Measurements from ENCODE around the gene AMOTL2. TPM values are rescaled to one million over a fixed set of nuclear protein-coding genes. Genes with fewer than 3 reads are reported as not detected.

The AMOTL2 gene
- total and polyA plus RNA-seq, 10 of the 15 experiments (the other 5 are each of a cell fraction or from before 2014, with no cell fraction given): 0.20 to 0.33 TPM; not detected in 8

DNA sequence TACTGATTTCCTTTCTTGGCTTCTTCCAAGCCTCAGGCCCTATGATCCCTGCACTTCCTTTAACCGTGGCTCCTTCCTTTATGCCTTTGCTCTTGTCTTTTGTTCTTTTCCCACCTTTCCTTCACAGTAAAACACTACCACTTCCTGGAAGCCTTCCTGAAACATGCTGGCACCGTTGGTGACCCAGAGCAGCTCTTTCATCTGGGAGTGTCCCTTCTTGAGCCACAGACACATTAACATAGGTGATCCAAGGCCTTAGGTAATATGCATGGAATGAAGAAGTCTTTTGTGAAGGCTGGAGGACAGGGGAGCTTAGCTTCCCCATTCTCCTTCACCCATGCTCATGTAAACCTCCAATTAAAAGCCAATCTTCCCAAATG lies 39.4 kb downstream of the AMOTL2 start:
- Histone ChIP-seq H3K9ac (ENCODE audit: control insufficient read depth, insufficient read depth, low read length) (no peak overlapping the region), H3K4me2 (ENCODE audit: control insufficient read depth, insufficient read depth) (no peak overlapping the region), H3K79me2 (ENCODE audit: control insufficient read depth, insufficient read depth, low read length) (no peaks in the 10 kb centered on the region), H2AFZ (ENCODE audit: control insufficient read depth, low read depth, low read length) (no peak overlapping the region), H4K20me1 (ENCODE audit: control insufficient read depth, insufficient read depth) (no peaks in the 10 kb centered on the region), H3K4me3 (no peak overlapping the region), H3K27ac (ENCODE audit: control insufficient read depth, insufficient read depth) (no peak overlapping the region), H3K9me3 (replicated peaks; ENCODE audit: control insufficient read depth, insufficient read depth, low read length) (no peaks in the 10 kb centered on the region), H3K36me3 (ENCODE audit: control insufficient read depth in 2 of 2, insufficient read depth in 2 of 2, low read length in 1 of 2) (no peaks in the 10 kb centered on the region), H3K4me1 (ENCODE audit: control insufficient read depth, insufficient read depth, low read length) (no peaks in the 10 kb centered on the region), H3K27me3 (replicated peaks in 1 of 2; ENCODE audit: control insufficient read depth in 2 of 2, insufficient read depth in 2 of 2, low read length in 1 of 2) (no peaks in the 10 kb centered on the region; a peak in 2 of 4 replicates)
- ChIA-PET CTCF (no interaction called here), RAD21 (ENCODE audit: unreplicated experiment) (no interaction called here), SMC1A (ENCODE audit: uncharacterized antibody, unreplicated experiment) (no interaction called here), POLR2A (no interaction called here)
- intact Hi-C loops (cut with micrococcal nuclease; ENCODE audit: unreplicated experiment) (no loop called here), in situ Hi-C loops (cut with MboI) (no loop called here)
- no peak for ATAC-seq
- no TSS peak for BruUV-seq (replicated peaks)
- WGBS (ENCODE audit: insufficient coverage, insufficient replicate concordance, low lambda C conversion rate, missing lambda C conversion rate): 3% methylated on average over 2 of the region's 2 CpGs
- FAIRE-seq: no peak
- no peak for DNase-seq (ENCODE audit: low read depth, low spot score)
- TF ChIP-seq CREM (IDR thresholded peaks at IDR 0.05; ENCODE audit: low read depth): no peak
- no peak for TF ChIP-seq JUNB (IDR thresholded peaks at IDR 0.05)
- TF ChIP-seq ZNF384 (IDR thresholded peaks at IDR 0.05; ENCODE audit: borderline replicate concordance, low read depth, low read length): no peak
- TF ChIP-seq, protein P1, sequence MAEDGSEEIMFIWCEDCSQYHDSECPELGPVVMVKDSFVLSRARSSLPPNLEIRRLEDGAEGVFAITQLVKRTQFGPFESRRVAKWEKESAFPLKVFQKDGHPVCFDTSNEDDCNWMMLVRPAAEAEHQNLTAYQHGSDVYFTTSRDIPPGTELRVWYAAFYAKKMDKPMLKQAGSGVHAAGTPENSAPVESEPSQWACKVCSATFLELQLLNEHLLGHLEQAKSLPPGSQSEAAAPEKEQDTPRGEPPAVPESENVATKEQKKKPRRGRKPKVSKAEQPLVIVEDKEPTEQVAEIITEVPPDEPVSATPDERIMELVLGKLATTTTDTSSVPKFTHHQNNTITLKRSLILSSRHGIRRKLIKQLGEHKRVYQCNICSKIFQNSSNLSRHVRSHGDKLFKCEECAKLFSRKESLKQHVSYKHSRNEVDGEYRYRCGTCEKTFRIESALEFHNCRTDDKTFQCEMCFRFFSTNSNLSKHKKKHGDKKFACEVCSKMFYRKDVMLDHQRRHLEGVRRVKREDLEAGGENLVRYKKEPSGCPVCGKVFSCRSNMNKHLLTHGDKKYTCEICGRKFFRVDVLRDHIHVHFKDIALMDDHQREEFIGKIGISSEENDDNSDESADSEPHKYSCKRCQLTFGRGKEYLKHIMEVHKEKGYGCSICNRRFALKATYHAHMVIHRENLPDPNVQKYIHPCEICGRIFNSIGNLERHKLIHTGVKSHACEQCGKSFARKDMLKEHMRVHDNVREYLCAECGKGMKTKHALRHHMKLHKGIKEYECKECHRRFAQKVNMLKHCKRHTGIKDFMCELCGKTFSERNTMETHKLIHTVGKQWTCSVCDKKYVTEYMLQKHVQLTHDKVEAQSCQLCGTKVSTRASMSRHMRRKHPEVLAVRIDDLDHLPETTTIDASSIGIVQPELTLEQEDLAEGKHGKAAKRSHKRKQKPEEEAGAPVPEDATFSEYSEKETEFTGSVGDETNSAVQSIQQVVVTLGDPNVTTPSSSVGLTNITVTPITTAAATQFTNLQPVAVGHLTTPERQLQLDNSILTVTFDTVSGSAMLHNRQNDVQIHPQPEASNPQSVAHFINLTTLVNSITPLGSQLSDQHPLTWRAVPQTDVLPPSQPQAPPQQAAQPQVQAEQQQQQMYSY (CRISPR knock-in tag; IDR thresholded peaks at IDR 0.05): no peak
- TF ChIP-seq, protein P2, sequence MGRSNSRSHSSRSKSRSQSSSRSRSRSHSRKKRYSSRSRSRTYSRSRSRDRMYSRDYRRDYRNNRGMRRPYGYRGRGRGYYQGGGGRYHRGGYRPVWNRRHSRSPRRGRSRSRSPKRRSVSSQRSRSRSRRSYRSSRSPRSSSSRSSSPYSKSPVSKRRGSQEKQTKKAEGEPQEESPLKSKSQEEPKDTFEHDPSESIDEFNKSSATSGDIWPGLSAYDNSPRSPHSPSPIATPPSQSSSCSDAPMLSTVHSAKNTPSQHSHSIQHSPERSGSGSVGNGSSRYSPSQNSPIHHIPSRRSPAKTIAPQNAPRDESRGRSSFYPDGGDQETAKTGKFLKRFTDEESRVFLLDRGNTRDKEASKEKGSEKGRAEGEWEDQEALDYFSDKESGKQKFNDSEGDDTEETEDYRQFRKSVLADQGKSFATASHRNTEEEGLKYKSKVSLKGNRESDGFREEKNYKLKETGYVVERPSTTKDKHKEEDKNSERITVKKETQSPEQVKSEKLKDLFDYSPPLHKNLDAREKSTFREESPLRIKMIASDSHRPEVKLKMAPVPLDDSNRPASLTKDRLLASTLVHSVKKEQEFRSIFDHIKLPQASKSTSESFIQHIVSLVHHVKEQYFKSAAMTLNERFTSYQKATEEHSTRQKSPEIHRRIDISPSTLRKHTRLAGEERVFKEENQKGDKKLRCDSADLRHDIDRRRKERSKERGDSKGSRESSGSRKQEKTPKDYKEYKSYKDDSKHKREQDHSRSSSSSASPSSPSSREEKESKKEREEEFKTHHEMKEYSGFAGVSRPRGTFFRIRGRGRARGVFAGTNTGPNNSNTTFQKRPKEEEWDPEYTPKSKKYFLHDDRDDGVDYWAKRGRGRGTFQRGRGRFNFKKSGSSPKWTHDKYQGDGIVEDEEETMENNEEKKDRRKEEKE (IDR thresholded peaks at IDR 0.05): no peak
- TF ChIP-seq, protein P3, sequence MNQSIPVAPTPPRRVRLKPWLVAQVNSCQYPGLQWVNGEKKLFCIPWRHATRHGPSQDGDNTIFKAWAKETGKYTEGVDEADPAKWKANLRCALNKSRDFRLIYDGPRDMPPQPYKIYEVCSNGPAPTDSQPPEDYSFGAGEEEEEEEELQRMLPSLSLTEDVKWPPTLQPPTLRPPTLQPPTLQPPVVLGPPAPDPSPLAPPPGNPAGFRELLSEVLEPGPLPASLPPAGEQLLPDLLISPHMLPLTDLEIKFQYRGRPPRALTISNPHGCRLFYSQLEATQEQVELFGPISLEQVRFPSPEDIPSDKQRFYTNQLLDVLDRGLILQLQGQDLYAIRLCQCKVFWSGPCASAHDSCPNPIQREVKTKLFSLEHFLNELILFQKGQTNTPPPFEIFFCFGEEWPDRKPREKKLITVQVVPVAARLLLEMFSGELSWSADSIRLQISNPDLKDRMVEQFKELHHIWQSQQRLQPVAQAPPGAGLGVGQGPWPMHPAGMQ (IDR thresholded peaks at IDR 0.05; ENCODE audit: borderline replicate concordance): no peak
- no peak for TF ChIP-seq LARP7 (IDR thresholded peaks at IDR 0.05)
- TF ChIP-seq NR2C2 (IDR thresholded peaks at IDR 0.05; ENCODE audit: borderline replicate concordance, control insufficient read depth, insufficient read length, low read depth): no peak
- TF ChIP-seq, protein P4, sequence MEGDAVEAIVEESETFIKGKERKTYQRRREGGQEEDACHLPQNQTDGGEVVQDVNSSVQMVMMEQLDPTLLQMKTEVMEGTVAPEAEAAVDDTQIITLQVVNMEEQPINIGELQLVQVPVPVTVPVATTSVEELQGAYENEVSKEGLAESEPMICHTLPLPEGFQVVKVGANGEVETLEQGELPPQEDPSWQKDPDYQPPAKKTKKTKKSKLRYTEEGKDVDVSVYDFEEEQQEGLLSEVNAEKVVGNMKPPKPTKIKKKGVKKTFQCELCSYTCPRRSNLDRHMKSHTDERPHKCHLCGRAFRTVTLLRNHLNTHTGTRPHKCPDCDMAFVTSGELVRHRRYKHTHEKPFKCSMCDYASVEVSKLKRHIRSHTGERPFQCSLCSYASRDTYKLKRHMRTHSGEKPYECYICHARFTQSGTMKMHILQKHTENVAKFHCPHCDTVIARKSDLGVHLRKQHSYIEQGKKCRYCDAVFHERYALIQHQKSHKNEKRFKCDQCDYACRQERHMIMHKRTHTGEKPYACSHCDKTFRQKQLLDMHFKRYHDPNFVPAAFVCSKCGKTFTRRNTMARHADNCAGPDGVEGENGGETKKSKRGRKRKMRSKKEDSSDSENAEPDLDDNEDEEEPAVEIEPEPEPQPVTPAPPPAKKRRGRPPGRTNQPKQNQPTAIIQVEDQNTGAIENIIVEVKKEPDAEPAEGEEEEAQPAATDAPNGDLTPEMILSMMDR (IDR thresholded peaks at IDR 0.05 in 2 of 3, conservative IDR thresholded peaks at IDR 0.05 in 1 of 3; ENCODE audit: control insufficient read depth in 2 of 3, extremely low read depth in 1 of 3, insufficient read depth in 1 of 3, low read depth in 3 of 3, low read length in 3 of 3): no peak
- TF ChIP-seq SIX5 (IDR thresholded peaks at IDR 0.05; ENCODE audit: low read depth, low read length, severe bottlenecking): no peak
- TF ChIP-seq BMI1 (IDR thresholded peaks at IDR 0.05; ENCODE audit: borderline replicate concordance): no peak
- no peak for TF ChIP-seq PAX8 (IDR thresholded peaks at IDR 0.05)
- TF ChIP-seq, protein P5, sequence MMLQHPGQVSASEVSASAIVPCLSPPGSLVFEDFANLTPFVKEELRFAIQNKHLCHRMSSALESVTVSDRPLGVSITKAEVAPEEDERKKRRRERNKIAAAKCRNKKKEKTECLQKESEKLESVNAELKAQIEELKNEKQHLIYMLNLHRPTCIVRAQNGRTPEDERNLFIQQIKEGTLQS (IDR thresholded peaks at IDR 0.05; ENCODE audit: borderline replicate concordance, extremely low read depth, low read depth, low read length): no peak
